ENCODE data around the gene SLC38A8. TPM values are rescaled to one million over a fixed set of nuclear protein-coding genes. Genes with fewer than 3 reads are reported as not detected.

The SLC38A8 gene
- total and polyA plus RNA-seq, 4 donors = 1.2 TPM; not detected in 3

DNA sequence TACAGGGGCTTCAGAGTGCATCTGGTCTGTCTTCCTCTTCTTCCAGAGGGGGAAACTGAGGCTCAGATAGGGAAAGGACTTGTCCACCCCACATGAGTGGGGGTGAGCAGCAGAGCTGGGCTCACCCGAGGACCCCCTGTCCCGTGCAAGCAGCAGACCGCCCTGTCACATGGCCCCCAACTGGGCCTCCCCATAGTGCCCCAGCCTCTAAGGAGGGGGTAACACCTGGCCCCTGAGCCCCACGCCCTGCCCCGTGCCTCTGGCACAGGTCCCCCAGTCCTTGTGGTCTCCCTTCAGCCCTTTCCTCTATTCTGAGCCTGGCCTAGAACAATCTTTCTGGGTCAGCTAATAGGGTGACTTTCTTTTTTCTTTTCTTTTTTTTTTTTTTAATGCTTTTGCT, 81.0 kb downstream of the SLC38A8 start:
- no peak for ATAC-seq (ENCODE audit: insufficient read depth, low FRiP score)
- no peak overlapping the region for H3K27ac ChIP-seq (ENCODE audit: low read depth in 1 of 2, low read length in 1 of 2)
- no peaks in the 10 kb centered on the region for H3K9me3 ChIP-seq (ENCODE audit: control insufficient read depth in 4 of 4, insufficient read depth in 3 of 4, low read length in 3 of 4)
- H3K4me3 ChIP-seq = no peak overlapping the region
- DNase-seq = no peak
- H3K27me3 ChIP-seq (ENCODE audit: control insufficient read depth in 3 of 3, insufficient read depth in 3 of 3, low read length in 2 of 3) = no peaks in the 10 kb centered on the region
- TF ChIP-seq, protein P1, sequence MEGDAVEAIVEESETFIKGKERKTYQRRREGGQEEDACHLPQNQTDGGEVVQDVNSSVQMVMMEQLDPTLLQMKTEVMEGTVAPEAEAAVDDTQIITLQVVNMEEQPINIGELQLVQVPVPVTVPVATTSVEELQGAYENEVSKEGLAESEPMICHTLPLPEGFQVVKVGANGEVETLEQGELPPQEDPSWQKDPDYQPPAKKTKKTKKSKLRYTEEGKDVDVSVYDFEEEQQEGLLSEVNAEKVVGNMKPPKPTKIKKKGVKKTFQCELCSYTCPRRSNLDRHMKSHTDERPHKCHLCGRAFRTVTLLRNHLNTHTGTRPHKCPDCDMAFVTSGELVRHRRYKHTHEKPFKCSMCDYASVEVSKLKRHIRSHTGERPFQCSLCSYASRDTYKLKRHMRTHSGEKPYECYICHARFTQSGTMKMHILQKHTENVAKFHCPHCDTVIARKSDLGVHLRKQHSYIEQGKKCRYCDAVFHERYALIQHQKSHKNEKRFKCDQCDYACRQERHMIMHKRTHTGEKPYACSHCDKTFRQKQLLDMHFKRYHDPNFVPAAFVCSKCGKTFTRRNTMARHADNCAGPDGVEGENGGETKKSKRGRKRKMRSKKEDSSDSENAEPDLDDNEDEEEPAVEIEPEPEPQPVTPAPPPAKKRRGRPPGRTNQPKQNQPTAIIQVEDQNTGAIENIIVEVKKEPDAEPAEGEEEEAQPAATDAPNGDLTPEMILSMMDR (IDR thresholded peaks at IDR 0.05; ENCODE audit: control extremely low read depth, extremely low read depth) = no peak
- H3K4me1 ChIP-seq (ENCODE audit: control insufficient read depth in 5 of 5, insufficient read depth in 5 of 5, low read length in 5 of 5) = no peaks in the 10 kb centered on the region
- H3K36me3 ChIP-seq (ENCODE audit: control insufficient read depth in 4 of 4, insufficient read depth in 4 of 4, low read length in 4 of 4) = peaks cover 0 to 42% (median 0%) of the 10 kb centered on the region in 4 donors
- WGBS, 2 donors = 87% methylated on average over 5 of the region's 5 CpGs
- H3K9ac ChIP-seq (ENCODE audit: insufficient read depth in 1 of 2, low read length in 2 of 2) = no peak overlapping the region

DNA sequence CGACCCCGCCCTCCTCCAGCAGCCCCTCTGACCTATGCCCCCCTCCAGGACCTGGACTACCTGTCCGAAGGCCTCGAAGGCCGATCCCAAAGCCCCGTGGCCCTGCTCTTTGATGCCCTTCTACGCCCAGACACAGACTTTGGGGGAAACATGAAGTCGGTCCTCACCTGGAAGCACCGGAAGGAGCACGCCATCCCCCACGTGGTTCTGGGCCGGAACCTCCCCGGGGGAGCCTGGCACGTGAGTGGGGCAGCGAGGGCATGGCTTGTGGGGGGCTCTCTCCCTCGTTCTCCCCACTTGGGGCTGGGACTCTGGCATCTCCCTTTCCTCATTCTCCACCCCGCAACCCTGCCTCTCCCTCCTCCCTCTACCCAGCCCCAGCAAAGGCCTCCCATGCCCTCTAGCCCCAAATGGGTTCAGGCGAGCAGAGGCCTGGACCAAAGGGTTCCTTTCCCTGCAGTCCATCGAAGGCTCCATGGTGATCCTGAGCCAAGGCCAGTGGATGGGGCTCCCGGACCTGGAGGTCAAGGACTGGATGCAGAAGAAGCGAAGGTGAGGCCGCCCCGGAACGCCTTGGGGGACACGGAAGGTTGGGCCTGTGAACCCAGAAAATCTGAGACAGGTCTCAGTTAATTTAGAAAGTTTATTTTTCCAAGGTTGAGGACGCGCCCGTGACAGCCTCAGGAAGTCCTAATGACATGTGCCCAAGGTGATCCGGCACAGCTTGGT, 81.9 kb downstream of the SLC38A8 start:
- H3K36me3 ChIP-seq (ENCODE audit: control insufficient read depth in 4 of 4, insufficient read depth in 4 of 4, low read length in 4 of 4) = peaks cover 0 to 39% (median 0%) of the 10 kb centered on the region in 4 donors
- no peak overlapping the region for H3K9ac ChIP-seq (ENCODE audit: insufficient read depth in 1 of 2, low read length in 2 of 2)
- no peaks in the 10 kb centered on the region for H3K9me3 ChIP-seq (ENCODE audit: control insufficient read depth in 4 of 4, insufficient read depth in 3 of 4, low read length in 3 of 4)
- H3K4me1 ChIP-seq (ENCODE audit: control insufficient read depth in 5 of 5, insufficient read depth in 5 of 5, low read length in 5 of 5) = no peaks in the 10 kb centered on the region
- DNase-seq (no peak), ATAC-seq (ENCODE audit: insufficient read depth, low FRiP score) (no peak)
- TF ChIP-seq, protein P1 (IDR thresholded peaks at IDR 0.05; ENCODE audit: control extremely low read depth, extremely low read depth) = no peak
- 93 to 95% methylated on average over 29 of the region's 29 CpGs for WGBS, 2 donors
- no peak overlapping the region for H3K4me3 ChIP-seq
- no peaks in the 10 kb centered on the region for H3K27me3 ChIP-seq (ENCODE audit: control insufficient read depth in 3 of 3, insufficient read depth in 3 of 3, low read length in 2 of 3)
- H3K27ac ChIP-seq (ENCODE audit: low read depth in 1 of 2, low read length in 1 of 2) = no peak overlapping the region

Small RNA genes lying within 50 kb of the gene (small RNA-seq; reads per million reads assigned to genes)
- gene RNA5SP432 (ENCODE audit: low replicate concordance) = not detected

Other genes with a start within 250 kb of the SLC38A8 start
- gene HSBP1, start 234.8 kb downstream of the SLC38A8 start, total RNA-seq = 100 to 1,000 TPM; 102 to 109 TPM
- gene HSBP1, start 234.8 kb downstream of the SLC38A8 start, polyA plus RNA-seq = 10 to 100 TPM; 50.5 to 88.9 TPM
- 1 to 10 TPM; 6.0 to 9.1 TPM for gene MLYCD, start 143.7 kb downstream of the SLC38A8 start, total RNA-seq
- gene MLYCD, start 143.7 kb downstream of the SLC38A8 start, polyA plus RNA-seq = 1 to 10 TPM; 2.0 to 3.7 TPM
- 10 to 100 TPM in 1 of 2 donors, 1 to 10 TPM in 1; 1.5 to 17.0 TPM for gene OSGIN1, start 89.6 kb downstream of the SLC38A8 start, total RNA-seq
- gene OSGIN1, start 89.6 kb downstream of the SLC38A8 start, polyA plus RNA-seq = 10 to 100 TPM; 10.7 to 17.9 TPM
- gene NECAB2, start 74.6 kb downstream of the SLC38A8 start, total RNA-seq = under 1 TPM; 0.34 to 0.57 TPM
- gene NECAB2, start 74.6 kb downstream of the SLC38A8 start, polyA plus RNA-seq = under 1 TPM; 0.10 to 0.43 TPM
- gene MBTPS1, start 74.1 kb upstream of the SLC38A8 start, total RNA-seq = 100 to 1,000 TPM in 1 of 2 donors, 10 to 100 TPM in 1; 87.7 to 130 TPM
- gene MBTPS1, start 74.1 kb upstream of the SLC38A8 start, polyA plus RNA-seq = 10 to 100 TPM; 45.5 to 48.3 TPM
- 10 to 100 TPM; 17.4 to 41.3 TPM for gene HSDL1, start 102.4 kb upstream of the SLC38A8 start, total RNA-seq
- gene HSDL1, start 102.4 kb upstream of the SLC38A8 start, polyA plus RNA-seq = 10 to 100 TPM; 12.6 to 16.0 TPM
- 10 to 100 TPM; 12.5 to 38.5 TPM for gene DNAAF1, start 102.5 kb upstream of the SLC38A8 start, total RNA-seq
- 10 to 100 TPM; 11.5 to 12.3 TPM for gene DNAAF1, start 102.5 kb upstream of the SLC38A8 start, polyA plus RNA-seq
- gene TAF1C, start 144.3 kb upstream of the SLC38A8 start, total RNA-seq = 10 to 100 TPM; 42.3 to 53.1 TPM
- 10 to 100 TPM; 36.1 to 44.2 TPM for gene TAF1C, start 144.3 kb upstream of the SLC38A8 start, polyA plus RNA-seq
- gene ADAD2, start 148.4 kb upstream of the SLC38A8 start, total RNA-seq = under 1 TPM; 0.71 to 0.83 TPM
- gene ADAD2, start 148.4 kb upstream of the SLC38A8 start, polyA plus RNA-seq = under 1 TPM; 0.06 to 0.14 TPM
- not detected for gene KCNG4, start 197.2 kb upstream of the SLC38A8 start, total RNA-seq
- not detected for gene KCNG4, start 197.2 kb upstream of the SLC38A8 start, polyA plus RNA-seq

Data from lung (tissue), 13 donors.